H1 (cell line): ENCODE results near the gene KANSL1. TPM values are rescaled to one million over a fixed set of nuclear protein-coding genes. Genes with fewer than 3 reads are reported as not detected.

Experiments
- CTCF ChIA-PET: fragments of 300-600 bp; sonication (Branson Sonifier 250); formaldehyde crosslinking; loops from one replicate; lab custom pipeline; 2021; ENCODE audit not compliant: partially characterized antibody; lab: Charles Lee
- POLR2A ChIA-PET: fragments of 300-600 bp; sonication (Branson Sonifier 250); formaldehyde crosslinking; loops from one replicate; lab custom pipeline; 2021; ENCODE audit warnings: inconsistent platforms; ENCODE audit not compliant: partially characterized antibody; lab: Charles Lee
- DNase-seq, 2 experiments: peaks; one replicate each; pipeline versions ENCODE4 v3.0.0 to v3.0.0-alpha.2; 2010 to 2022; ENCODE audit warnings: low spot score in 2 of 2, low read depth in 1 of 2, mixed read lengths in 1 of 2
- FAIRE-seq: peaks from 2 replicates; lab custom pipeline; 2011; peaks lifted over from hg19 to GRCh38; lab: Jason Lieb, UNC
- H2AFZ ChIP-seq: 2 replicates; pipeline ENCODE4 v1.8.1; 2012; ENCODE audit warnings: low read length, inconsistent platforms
- H2AK5ac ChIP-seq: 2 replicates; pipeline ENCODE4 v1.6.1; 2013; ENCODE audit warnings: low read depth, low read length
- H2BK120ac ChIP-seq: replicated peaks from 2 replicates; pipeline ENCODE3; 2013; ENCODE audit warnings: low read depth, low read length, inconsistent platforms
- H2BK12ac ChIP-seq: 2 replicates; pipeline ENCODE4 v1.6.1; 2013; ENCODE audit warnings: low read depth, low read length
- H2BK15ac ChIP-seq: 2 replicates; pipeline ENCODE4 v1.6.1; 2013; ENCODE audit warnings: low read length
- H2BK20ac ChIP-seq: 2 replicates; pipeline ENCODE4 v1.6.1; 2013; ENCODE audit warnings: low read length
- H2BK5ac ChIP-seq: 2 replicates; pipeline ENCODE4 v1.6.1; 2013; ENCODE audit warnings: low read depth, low read length
- H3K14ac ChIP-seq: 2 replicates; pipeline ENCODE4 v1.6.1; 2013; ENCODE audit warnings: inconsistent platforms; ENCODE audit not compliant: insufficient read length
- H3K18ac ChIP-seq: 2 replicates; pipeline ENCODE4 v1.6.1; 2013; ENCODE audit warnings: low read length; ENCODE audit errors: extremely low read depth
- H3K23ac ChIP-seq: 2 replicates; pipeline ENCODE4 v1.6.1; 2013; ENCODE audit warnings: inconsistent platforms; ENCODE audit not compliant: insufficient read length
- H3K23me2 ChIP-seq: 2 replicates; pipeline ENCODE4 v1.6.1; 2013; ENCODE audit warnings: low read depth, low read length
- H3K27ac ChIP-seq: 2 replicates; pipeline ENCODE4 v1.6.1; 2011; ENCODE audit warnings: low read depth, low read length, inconsistent platforms
- H3K27me3 ChIP-seq, 4 experiments: replicated peaks in 1 of 4; 1 replicate in 1 of 4; 2 replicates in 3 of 4; pipeline versions ENCODE4 v1.6.1 to v1.8.1; 2011 to 2013; ENCODE audit warnings: low read length in 3 of 4, mild to moderate bottlenecking in 3 of 4, inconsistent platforms in 2 of 4, mixed read lengths in 2 of 4, moderate library complexity in 1 of 4; ENCODE audit not compliant: control insufficient read depth in 3 of 4, insufficient read depth in 3 of 4; ENCODE audit errors: extremely low read depth in 1 of 4
- H3K36me3 ChIP-seq, 4 experiments: 2 replicates each; pipeline versions ENCODE4 v1.6.1 to v1.8.1; 2011 to 2013; ENCODE audit warnings: mild to moderate bottlenecking in 4 of 4, low read length in 3 of 4, moderate library complexity in 2 of 4, control low read depth in 1 of 4, inconsistent platforms in 1 of 4; ENCODE audit not compliant: insufficient read depth in 4 of 4, control insufficient read depth in 2 of 4
- H3K4ac ChIP-seq: replicated peaks from 2 replicates; pipeline ENCODE3; 2013; ENCODE audit warnings: low read length, low read depth, mixed read lengths, inconsistent platforms; ENCODE audit not compliant: insufficient read length
- H3K4me1 ChIP-seq, 4 experiments: replicated peaks in 1 of 4; 1 replicate in 1 of 4; 2 replicates in 3 of 4; pipeline versions ENCODE4 v1.6.1 to v1.8.1; 2011 to 2013; ENCODE audit warnings: low read length in 3 of 4, inconsistent platforms in 2 of 4, mixed read lengths in 1 of 4; ENCODE audit not compliant: insufficient read depth in 4 of 4, control insufficient read depth in 3 of 4
- H3K4me2 ChIP-seq, 2 experiments: 2 replicates each; pipeline versions ENCODE4 v1.6.1 to v1.8.1; 2011 to 2013; ENCODE audit warnings: low read depth in 2 of 2, low read length in 2 of 2, control low read depth in 1 of 2, inconsistent platforms in 1 of 2, mild to moderate bottlenecking in 1 of 2; ENCODE audit not compliant: insufficient read depth in 1 of 2
- H3K4me3 ChIP-seq, 4 experiments: fragments of 200-600, 300-600 bp in 1 of 4; sonication (generic), shearing (Covaris generic), sonication (Bioruptor Twin) in 1 of 4; 2 replicates each; pipeline versions ENCODE4 v1.5.1 to v1.8.1; 2011 to 2016; ENCODE audit warnings: low read length in 4 of 4, low read depth in 3 of 4, control low read depth in 2 of 4, inconsistent platforms in 2 of 4, mild to moderate bottlenecking in 2 of 4, mixed read lengths in 1 of 4, moderate library complexity in 1 of 4; ENCODE audit not compliant: insufficient read depth in 2 of 4; ENCODE audit errors: extremely low read depth in 1 of 4
- H3K56ac ChIP-seq: replicated peaks from 2 replicates; pipeline ENCODE3; 2013; ENCODE audit warnings: low read depth, mild to moderate bottlenecking, mixed read lengths, low read length, inconsistent platforms; ENCODE audit not compliant: insufficient read length
- H3K79me1 ChIP-seq: 2 replicates; pipeline ENCODE4 v1.6.1; 2013; ENCODE audit warnings: low read depth, low read length, control low read depth
- H3K79me2 ChIP-seq, 2 experiments: 2 replicates each; pipeline versions ENCODE4 v1.6.1 to v1.8.1; 2012 to 2013; ENCODE audit warnings: low read length in 2 of 2, mild to moderate bottlenecking in 2 of 2, inconsistent platforms in 1 of 2; ENCODE audit not compliant: insufficient read depth in 2 of 2, control insufficient read depth in 1 of 2
- H3K9ac ChIP-seq, 4 experiments: replicated peaks in 1 of 4; 1 replicate in 1 of 4; 2 replicates in 3 of 4; pipeline versions ENCODE4 v1.6.1 to v1.8.1; 2011 to 2013; ENCODE audit warnings: low read depth in 3 of 4, low read length in 3 of 4, control low read depth in 2 of 4, mild to moderate bottlenecking in 2 of 4, moderate library complexity in 2 of 4, inconsistent platforms in 1 of 4; ENCODE audit errors: extremely low read depth in 1 of 4
- H3K9me3 ChIP-seq, 2 experiments: 2 replicates each; pipeline versions ENCODE4 v1.6.1 to v1.8.1; 2012 to 2013; ENCODE audit warnings: mild to moderate bottlenecking in 2 of 2, moderate library complexity in 2 of 2, control low read depth in 1 of 2, inconsistent platforms in 1 of 2, low read depth in 1 of 2, low read length in 1 of 2, mixed read lengths in 1 of 2; ENCODE audit not compliant: insufficient read depth in 2 of 2
- H4K20me1 ChIP-seq, 2 experiments: replicated peaks in 1 of 2; 2 replicates each; pipeline versions ENCODE3 to v1.8.1; 2011 to 2013; ENCODE audit warnings: inconsistent platforms in 2 of 2, low read length in 2 of 2, mild to moderate bottlenecking in 1 of 2; ENCODE audit not compliant: insufficient read depth in 2 of 2, control insufficient read depth in 1 of 2
- H4K5ac ChIP-seq: 2 replicates; pipeline ENCODE4 v1.6.1; 2013; ENCODE audit warnings: low read length, low read depth, mixed read lengths, inconsistent platforms; ENCODE audit not compliant: insufficient read length
- H4K8ac ChIP-seq: 2 replicates; pipeline ENCODE4 v1.8.0; 2013; ENCODE audit warnings: mild to moderate bottlenecking, moderate library complexity, low read length, inconsistent platforms; ENCODE audit not compliant: insufficient read depth; ENCODE audit errors: extremely low read depth
- H4K91ac ChIP-seq: replicated peaks from 2 replicates; pipeline ENCODE3; 2013; ENCODE audit warnings: low read length, mixed read lengths, inconsistent platforms; ENCODE audit not compliant: insufficient read length
- ASH2L ChIP-seq: fragments of 200-600, 300-600 bp; sonication (generic); IDR thresholded peaks from one replicate; pipeline ENCODE4 v1.7.1; 2017; ENCODE audit warnings: low read length
- BCL11A ChIP-seq, 2 experiments: IDR thresholded peaks; one replicate each; pipeline ENCODE4 v1.6.1; 2011; ENCODE audit warnings: low read depth in 2 of 2, low read length in 2 of 2, mild to moderate bottlenecking in 2 of 2
- CEBPB ChIP-seq: IDR thresholded peaks from 2 replicates; pipeline ENCODE4 v1.6.1; 2012; ENCODE audit warnings: low read depth, low read length
- CTBP2 ChIP-seq: IDR thresholded peaks from 2 replicates; pipeline ENCODE4 v1.7.0; 2011; ENCODE audit warnings: borderline replicate concordance, mild to moderate bottlenecking, moderate library complexity, mixed read lengths, low read length; ENCODE audit not compliant: insufficient read depth, insufficient read length
- EP300 ChIP-seq, 2 experiments: IDR thresholded peaks; 1 replicate in 1 of 2; 2 replicates in 1 of 2; pipeline ENCODE4 v1.6.1; 2011 to 2012; ENCODE audit warnings: low read depth in 2 of 2, low read length in 2 of 2, mild to moderate bottlenecking in 2 of 2, borderline replicate concordance in 1 of 2, inconsistent platforms in 1 of 2, moderate library complexity in 1 of 2
- FOSL1 ChIP-seq: IDR thresholded peaks from 2 replicates; pipeline ENCODE4 v1.6.1; 2011; ENCODE audit warnings: mild to moderate bottlenecking, low read depth, low read length, moderate library complexity; ENCODE audit not compliant: insufficient read depth
- GABPA ChIP-seq: IDR thresholded peaks from 2 replicates; pipeline ENCODE4 v1.6.1; 2011; ENCODE audit warnings: mild to moderate bottlenecking, low read length, moderate library complexity, borderline replicate concordance; ENCODE audit not compliant: insufficient read depth
- GTF2F1 ChIP-seq: IDR thresholded peaks from 2 replicates; pipeline ENCODE4 v1.6.1; 2012; ENCODE audit warnings: low read depth, low read length, improper control_type of control experiment, borderline replicate concordance
- KDM4A ChIP-seq: IDR thresholded peaks from one replicate; pipeline ENCODE4 v1.7.1; 2012; ENCODE audit warnings: low read depth, mild to moderate bottlenecking, moderate library complexity, low read length, inconsistent platforms; ENCODE audit not compliant: severe bottlenecking
- NRF1 ChIP-seq: IDR thresholded peaks from 2 replicates; pipeline ENCODE4 v1.6.1; 2011; ENCODE audit warnings: mild to moderate bottlenecking, low read depth, low read length, improper control_type of control experiment
- SAP30 ChIP-seq: fragments of 300-600 bp; sonication (generic); IDR thresholded peaks from 2 replicates; pipeline ENCODE4 v1.7.1; 2012; ENCODE audit warnings: low read length, moderate library complexity, mild to moderate bottlenecking, inconsistent platforms; ENCODE audit not compliant: insufficient read depth, insufficient replicate concordance
- SIX5 ChIP-seq: IDR thresholded peaks from 2 replicates; pipeline ENCODE4 v1.6.1; 2011; ENCODE audit warnings: mild to moderate bottlenecking, low read depth, low read length
- SP1 ChIP-seq: IDR thresholded peaks from 2 replicates; pipeline ENCODE4 v1.6.1; 2011; ENCODE audit warnings: low read depth, low read length
- TAF1 ChIP-seq: IDR thresholded peaks from 2 replicates; pipeline ENCODE4 v1.6.1; 2011; ENCODE audit warnings: mild to moderate bottlenecking, low read depth, low read length
- WGBS, 2 experiments: shearing (Covaris generic) in 1 of 2; methylation state at CpG; one replicate each; pipeline versions ENCODE4 v1.1.6 to v1.1.7; 2013 to 2015; ENCODE audit warnings: low lambda C conversion rate in 2 of 2, mixed read lengths in 2 of 2, inconsistent platforms in 1 of 2, low coverage in 1 of 2, missing lambda C conversion rate in 1 of 2; ENCODE audit not compliant: insufficient replicate concordance in 2 of 2, insufficient coverage in 1 of 2, insufficient read length in 1 of 2; ENCODE audit errors: extremely low coverage in 1 of 2, missing lambda C conversion rate in 1 of 2; 5-methylcytosine and 5-hydroxymethylcytosine counted together
- polyA plus RNA-seq, 7 experiments: library from polyadenylated mRNA; depleted of rRNA in 3 of 7; stranded (reverse) in 5 of 7; unstranded in 2 of 7; fragments of >200 nt in 5 of 7; fragments of 200-250 nt in 2 of 7; gene quantifications; 1 replicate in 5 of 7; 2 replicates in 1 of 7; 4 replicates in 1 of 7; pipeline versions ENCODE4 v1.2.1 to v1.2.3, GENCODE V29; 2011 to 2013; ENCODE audit warnings: missing spikeins in 2 of 7, mixed read lengths in 2 of 7
- total RNA-seq: library from RNA; stranded (reverse); fragmentation: NEBNext Ultra II Directional; extraction: Animal tissue kit (Norgen Biotek cat#: 25700); gene quantifications from 2 replicates; pipeline ENCODE4 v1.2.1, GENCODE V29; 2021

KANSL1 gene
- total and polyA plus RNA-seq, 2 of the 8 experiments (the other 6 are each of a cell fraction or from before 2014, with no cell fraction given): 34.0 to 128 TPM

DNA sequence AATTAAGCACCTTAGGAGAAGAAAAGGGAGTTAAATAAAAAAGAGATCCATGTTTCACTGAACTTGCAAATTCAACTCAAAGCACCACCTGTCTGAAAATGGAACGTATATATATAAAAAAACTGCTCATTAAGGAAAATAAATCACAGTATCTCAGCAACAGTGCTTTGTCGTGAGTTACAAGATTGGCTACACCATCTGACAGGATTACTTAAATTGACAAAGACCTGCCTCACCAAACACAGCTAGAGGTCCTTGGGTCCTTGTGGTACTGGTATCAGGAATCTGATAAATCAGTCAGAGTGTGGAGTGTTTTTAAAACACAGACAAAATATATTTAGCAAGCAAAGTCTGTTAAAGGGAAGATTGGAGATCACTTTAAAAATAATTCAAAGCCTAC is 63.9 kb downstream of the KANSL1 start:
- no peak overlapping the region for H3K4me2 ChIP-seq
- peaks cover 0 to 16% (median 10%) of the 10 kb centered on the region in 4 experiments; a peak in 6 of 7 replicates for H3K4me1 ChIP-seq
- no peak for TF ChIP-seq ASH2L
- TF ChIP-seq TAF1: no peak
- TF ChIP-seq EP300 (IDR thresholded peaks at IDR 0.05; ENCODE audit: borderline replicate concordance in 1 of 2, low read depth in 2 of 2, low read length in 2 of 2): no peak
- no peak for TF ChIP-seq SAP30
- TF ChIP-seq GTF2F1: no peak
- TF ChIP-seq CTBP2: no peak
- TF ChIP-seq FOSL1: no peak
- no peak for TF ChIP-seq SIX5
- no peak for TF ChIP-seq SP1
- no peak for TF ChIP-seq NRF1
- TF ChIP-seq GABPA: no peak
- TF ChIP-seq BCL11A (IDR thresholded peaks at IDR 0.05; ENCODE audit: low read depth in 2 of 2, low read length in 2 of 2): no peak
- TF ChIP-seq KDM4A: no peak
- TF ChIP-seq CEBPB: no peak

More for the DNA sequence above, 63.9 kb downstream of the KANSL1 start:
- ChIA-PET POLR2A (interaction anchor here (1.2 to 1.3 kb wide), 2 partner anchors 16 to 64 kb away, joined by 3 to 4 read pairs; partner anchors contain the start of gene KANSL1), CTCF (interaction anchor here (0.8 kb wide), 1 partner anchor 48 kb away, joined by 3 read pairs; no protein-coding TSS in a partner anchor)
- Histone ChIP-seq H4K20me1 (peaks cover 51 to 73% of the 10 kb centered on the region in 2 experiments), H2BK12ac (no peak overlapping the region), H3K27me3 (no peaks in the 10 kb centered on the region), H2AFZ (no peak overlapping the region), H3K9me3 (no peaks in the 10 kb centered on the region), H3K79me2 (peaks cover 67 to 99% of the 10 kb centered on the region in 2 experiments), H2BK20ac (no peak overlapping the region), H2BK15ac (no peak overlapping the region), H3K23ac (no peak overlapping the region), H3K56ac (no peak overlapping the region), H2BK5ac (no peak overlapping the region), H3K36me3 (peaks cover 0 to 3% (median 0%) of the 10 kb centered on the region in 4 experiments; a peak in 1 of 8 replicates), H3K4ac (no peak overlapping the region), H4K91ac (no peak overlapping the region), H4K5ac (no peak overlapping the region), H4K8ac (no peak overlapping the region), H2AK5ac (no peak overlapping the region), H3K18ac (no peak overlapping the region), H2BK120ac (no peak overlapping the region), H3K9ac (no peak overlapping the region), H3K27ac (no peak overlapping the region), H3K79me1 (peaks cover 8% of the 10 kb centered on the region; the same call in 1 of the 2 replicates), H3K23me2 (no peaks in the 10 kb centered on the region), H3K4me3 (no peak overlapping the region), H3K14ac (no peak overlapping the region)
- no peak for FAIRE-seq
- 93% methylated on average over 2 of the region's 2 CpGs; no CpG with 5 or more reads in 1 of the 2 experiments for WGBS, 2 experiments
- DNase-seq: no peak
